NCI-H1092 (cell line): ENCODE results near the gene CHI3L1.

ENCODE experiments used
- DNase-seq: peaks from one replicate; lab custom pipeline; 2025; lab: John Stamatoyannopoulos, UW

CHI3L1 gene

DNA sequence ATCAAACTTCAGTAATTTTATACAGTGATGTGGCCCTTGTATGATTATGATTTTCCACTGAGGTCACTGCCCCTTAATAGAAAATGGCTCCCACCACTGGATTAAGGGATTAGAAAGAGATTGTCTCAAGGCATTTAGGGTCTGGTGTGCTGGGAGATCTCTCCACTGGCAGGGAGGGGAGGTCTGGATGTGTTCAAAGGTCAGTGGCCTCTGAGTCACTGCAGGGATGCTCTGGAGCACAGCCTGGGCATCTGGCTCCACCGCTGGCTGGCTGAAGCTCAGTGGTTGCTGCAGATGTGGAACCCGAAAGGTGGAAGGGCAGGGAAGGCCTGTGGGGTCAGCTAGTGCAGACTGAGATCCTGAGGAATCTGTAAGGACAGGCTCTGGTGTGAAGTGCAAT lies 18.3 kb upstream of the CHI3L1 start:
- no peak for DNase-seq

DNA sequence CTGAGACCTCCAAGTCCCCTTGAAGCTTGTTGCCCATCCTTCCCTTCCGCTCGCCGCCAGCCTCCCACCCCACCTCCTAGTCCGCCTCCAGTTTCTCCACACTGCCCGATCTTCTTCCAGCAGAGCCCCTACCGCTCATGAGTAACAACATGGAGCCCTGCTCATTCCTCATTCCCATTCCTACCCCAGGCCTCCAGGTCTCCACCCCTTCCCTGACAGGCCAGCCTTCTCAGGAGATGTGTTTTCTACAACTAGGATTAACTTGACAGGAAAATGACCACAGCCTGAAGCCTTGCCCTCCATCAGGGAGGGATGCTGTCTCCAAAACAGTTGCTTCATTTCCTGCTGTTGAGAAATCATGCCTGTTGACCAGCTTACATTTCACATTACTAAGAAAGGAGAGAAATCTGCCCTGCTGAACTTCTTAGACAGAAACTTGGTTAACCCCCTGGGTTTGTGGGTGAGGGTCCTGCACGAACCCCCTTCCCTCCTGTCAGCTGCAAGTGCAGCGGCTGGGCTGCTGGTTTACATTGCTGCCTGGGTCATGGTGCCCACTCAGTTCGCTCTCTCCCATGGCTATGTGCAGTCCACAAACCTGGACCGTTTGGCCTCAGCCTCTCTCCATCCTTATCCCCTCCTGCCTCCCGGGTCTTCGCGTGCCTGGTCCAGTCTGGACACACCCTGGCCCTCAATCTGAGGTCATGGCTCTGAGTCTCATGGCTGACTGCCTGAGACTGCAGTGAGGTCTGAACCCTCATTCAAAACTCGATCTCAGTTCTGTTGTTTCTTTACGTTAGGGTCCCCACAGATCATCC lies 16.1 kb upstream of the CHI3L1 start:
- DNase-seq, result no peak

DNA sequence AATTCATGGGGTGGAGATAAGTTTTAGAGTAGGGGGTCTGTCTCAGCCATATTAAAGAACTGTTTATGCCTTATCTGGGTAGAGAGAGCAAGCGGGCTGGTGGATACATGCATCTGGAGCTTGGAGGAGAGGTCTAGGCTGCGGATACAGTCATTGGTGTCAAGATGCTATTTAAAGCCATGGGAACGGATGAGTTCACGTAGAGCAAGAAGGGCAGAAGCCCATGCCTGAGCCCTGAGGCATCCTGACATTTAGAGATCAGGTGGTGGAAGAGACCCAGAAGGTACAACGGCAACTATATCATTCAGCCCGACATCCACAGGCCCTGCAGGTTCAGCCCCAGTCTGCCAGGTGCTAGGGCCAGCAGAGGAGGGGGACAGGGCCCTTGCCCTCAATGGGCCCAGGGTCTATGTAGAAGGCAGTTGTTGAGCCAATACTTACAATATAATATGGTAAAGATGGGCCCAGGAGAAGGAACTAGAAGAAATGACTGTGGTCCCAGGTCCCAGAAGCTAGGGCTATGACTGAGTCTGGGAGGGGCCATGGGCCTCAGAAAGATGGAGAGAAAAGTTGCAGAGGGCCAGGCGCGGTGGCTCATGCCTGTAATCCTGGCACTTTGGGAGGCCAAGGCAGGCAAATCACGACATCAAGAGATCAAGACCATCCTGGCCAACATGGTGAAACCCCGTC lies 15.2 kb upstream of the CHI3L1 start:
- DNase-seq, result no peak

DNA sequence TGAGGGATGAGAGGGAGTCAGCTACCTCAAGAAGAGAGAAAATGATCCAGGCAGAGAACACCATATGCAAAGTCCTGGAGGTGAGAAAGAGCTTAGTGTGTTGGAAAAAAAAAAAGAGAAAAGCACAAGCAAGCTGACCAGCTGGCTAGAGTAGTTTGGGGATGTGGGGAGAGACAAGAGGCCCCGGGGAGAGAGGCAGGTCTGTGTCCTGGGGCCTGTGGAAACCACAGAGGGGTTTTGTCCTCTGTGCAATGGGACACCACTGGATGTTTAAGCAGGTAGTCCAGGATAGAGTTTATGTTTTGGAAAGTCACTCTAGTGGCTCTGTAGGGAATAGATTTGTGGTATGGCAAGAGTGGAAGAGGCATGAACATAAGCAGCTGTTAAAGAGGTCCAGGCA lies 14.4 kb upstream of the CHI3L1 start:
- DNase-seq, result no peak

DNA sequence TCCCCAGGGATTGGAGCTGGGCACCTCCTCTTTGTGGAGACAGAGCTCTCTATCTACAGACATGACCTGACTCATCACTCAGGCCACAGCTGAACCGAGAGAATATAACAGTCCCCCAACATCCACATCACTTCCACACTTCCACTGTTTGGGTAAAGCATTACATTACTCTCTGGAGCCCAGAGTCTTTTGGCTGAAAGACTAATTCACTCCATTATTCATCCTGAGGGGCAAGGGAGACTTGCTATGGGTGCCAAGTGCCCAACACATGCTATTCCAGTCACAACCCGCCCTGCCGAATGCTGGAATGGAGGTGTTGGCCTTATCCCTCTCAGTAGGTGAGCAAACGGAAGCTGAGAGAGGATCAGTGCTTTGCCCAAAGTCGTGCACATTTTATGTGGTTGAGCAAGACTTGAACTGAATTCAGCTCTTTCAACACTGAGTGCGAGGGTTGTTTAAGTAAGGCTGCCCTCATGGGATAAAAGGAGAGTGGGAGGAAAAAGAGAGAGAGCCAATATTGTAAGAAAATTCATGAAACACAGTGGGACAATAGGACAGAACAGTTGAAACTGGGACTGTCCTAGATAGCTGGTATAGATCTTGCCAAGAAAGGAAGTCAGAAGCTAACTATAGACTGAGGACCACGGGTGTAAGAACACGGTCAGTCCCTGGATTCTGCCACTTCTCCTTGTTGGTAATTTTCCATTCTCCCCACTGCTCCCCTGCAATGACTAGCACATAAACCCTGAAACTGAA lies 13.5 kb upstream of the CHI3L1 start:
- no peak for DNase-seq

DNA sequence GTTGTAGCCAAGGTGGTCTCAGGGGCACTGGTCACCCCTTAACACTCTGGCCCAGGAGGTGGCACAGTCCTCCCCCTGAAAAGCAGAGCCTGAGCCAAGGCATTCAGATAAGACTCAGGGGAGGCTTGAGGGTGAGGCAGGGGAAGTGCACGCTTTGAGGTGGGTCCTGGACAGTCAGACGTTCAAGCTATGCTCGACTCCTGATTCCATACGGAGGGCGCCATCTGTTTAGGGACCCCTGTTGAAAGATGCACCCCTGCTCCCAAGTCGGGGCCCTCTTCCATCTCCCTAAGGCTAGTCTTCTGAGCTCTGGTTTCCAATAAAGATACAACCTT lies 12.9 kb upstream of the CHI3L1 start:
- no peak for DNase-seq

DNA sequence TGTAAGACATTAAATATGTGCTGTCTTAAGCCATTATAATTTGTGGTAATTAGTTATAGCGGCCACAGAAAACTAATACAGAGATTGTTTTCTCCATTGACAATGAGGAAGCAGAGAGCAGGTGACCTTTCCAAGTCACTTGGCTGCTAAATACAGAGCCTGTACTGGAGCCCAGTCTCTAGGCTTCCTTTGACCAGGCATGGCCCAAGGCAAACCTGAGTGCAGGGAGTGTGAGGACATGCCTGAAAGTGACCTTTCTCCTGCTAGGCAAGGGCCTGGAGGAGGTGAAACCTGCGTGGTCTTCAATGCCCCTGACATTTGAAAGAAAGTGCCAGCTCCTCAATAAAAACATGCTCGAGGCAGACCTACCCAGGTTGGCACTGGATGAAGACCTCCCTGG lies 12.5 kb upstream of the CHI3L1 start:
- no peak for DNase-seq

DNA sequence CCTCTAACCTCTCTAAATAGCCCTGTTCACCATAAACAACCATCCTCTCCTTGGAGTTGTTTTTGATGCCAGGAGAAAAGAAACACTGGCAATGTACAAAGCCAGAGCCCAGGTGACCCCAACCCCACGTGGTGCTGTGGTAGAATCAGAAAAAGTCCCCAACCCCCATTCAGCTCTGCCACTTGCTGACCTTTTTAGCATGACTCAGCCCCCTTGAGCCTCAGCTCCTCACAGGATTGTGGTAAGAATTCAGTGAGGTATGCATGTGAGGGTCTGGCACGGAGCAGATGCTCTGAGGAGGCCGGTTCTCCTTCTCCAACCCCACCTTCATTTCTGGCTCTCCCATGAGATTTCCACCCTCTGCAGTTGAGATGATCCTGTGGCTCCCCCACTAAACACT lies 11.1 kb upstream of the CHI3L1 start:
- DNase-seq, result no peak

DNA sequence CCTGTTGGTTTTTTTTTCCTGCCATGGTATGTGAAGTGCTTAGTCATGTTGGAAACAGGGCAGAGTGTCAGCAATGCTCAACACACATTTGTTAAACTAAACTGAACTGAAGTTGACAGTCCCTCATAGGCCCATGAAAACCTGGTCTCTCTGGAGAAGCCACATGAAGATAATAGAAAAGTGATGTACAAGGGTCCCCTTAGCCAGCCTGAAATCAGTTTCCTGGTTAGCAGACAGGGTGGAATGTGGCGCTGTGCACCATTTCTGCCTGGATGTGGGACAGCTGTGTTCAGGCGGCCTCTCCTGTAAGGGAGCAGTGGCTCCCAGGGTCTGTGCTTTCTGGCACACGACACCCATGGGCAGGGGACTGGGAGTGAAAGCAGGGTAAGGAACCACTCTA lies 9.9 kb upstream of the CHI3L1 start:
- DNase-seq, result no peak

DNA sequence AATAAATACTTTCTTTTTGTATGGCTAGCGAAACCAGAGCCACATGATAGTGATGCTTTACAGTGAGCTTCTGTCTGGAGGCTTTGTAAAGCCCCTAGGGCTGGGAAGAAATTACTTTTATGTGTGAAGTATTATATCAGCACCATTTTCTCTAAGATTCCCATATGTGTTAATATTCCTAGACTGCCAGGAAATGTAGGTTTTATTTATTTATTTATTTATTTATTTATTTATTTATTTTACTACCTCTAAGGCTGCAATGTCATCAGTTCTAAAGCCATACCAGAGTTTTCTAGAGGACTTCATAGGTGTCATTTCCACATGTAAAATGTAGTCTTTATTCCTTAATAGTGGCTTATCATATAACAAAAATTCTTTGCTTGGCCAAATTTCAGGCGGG lies 4.4 kb upstream of the CHI3L1 start:
- DNase-seq, result no peak

DNA sequence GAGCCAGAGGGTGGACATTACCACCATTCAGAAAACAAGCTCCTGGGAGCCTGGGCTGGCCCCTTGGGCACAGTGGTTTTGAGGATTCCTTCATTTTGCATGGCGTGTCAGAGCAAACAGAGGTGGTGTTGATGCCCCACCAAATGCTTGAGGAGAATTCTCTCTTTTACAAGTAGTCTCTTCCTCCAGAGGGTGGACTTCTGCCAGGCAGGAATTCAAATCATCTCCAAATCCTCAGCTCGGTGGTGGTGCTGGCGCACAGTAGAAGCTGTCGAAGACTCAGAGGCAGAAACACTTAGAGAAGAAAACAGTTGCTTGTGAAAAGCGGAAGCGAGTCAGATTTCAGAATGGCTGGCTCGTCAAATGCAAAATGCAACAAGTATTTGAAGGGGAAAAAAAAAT lies 3.4 kb upstream of the CHI3L1 start:
- DNase-seq, result no peak

DNA sequence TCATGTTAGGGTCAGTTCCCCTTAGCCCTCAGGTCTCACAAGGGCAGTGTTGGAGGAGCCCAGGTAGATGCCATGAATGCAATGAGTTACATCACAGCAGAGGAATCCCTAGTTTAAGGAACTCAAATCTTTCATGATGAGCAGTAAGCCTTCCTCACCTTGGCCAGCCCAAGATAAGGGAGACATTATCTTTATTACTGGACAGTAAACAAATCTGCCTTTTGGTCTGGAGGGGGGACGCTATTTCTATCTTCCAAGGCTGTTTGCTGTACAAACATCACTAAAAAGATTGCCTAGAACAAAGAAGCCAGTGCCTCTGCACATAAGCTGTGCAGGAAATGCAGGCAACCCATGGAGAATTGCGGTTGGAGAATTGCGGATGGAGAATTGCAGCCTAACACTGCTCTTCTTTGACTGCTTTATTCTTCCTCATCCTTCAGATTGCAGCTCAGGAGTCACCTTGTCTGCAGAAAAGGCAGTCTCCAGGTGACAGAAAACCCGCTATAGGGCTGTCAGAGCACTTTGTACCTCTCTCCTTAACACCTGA lies 2.3 kb upstream of the CHI3L1 start:
- no peak for DNase-seq

DNA sequence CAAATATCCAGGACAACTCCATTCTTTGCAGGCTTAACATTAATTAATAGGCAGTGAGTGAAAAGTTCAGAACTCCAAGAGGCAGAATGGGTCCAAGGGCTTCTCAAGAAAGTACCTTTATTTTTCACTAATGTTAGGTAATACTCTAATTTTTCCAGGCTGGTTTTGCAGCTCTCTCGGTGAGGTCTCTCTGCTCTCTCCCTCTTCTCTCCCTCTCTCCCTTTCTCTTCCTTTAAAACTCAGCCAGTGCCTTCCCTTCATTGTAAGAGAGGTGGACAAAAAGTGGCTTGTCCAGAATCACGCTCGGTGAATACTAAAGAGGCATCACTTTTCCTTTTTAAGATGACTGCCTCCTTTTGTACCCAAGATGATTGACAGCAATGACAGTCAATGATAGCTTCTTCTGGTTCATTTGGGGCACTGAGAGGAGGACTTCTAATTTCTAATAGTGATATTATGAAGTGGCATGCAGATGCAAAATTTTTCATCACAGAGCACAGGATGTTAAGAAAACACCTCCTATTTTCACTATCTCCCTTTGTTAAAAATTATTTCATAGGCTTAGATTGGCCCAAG lies 1.3 kb upstream of the CHI3L1 start:
- no peak for DNase-seq

DNA sequence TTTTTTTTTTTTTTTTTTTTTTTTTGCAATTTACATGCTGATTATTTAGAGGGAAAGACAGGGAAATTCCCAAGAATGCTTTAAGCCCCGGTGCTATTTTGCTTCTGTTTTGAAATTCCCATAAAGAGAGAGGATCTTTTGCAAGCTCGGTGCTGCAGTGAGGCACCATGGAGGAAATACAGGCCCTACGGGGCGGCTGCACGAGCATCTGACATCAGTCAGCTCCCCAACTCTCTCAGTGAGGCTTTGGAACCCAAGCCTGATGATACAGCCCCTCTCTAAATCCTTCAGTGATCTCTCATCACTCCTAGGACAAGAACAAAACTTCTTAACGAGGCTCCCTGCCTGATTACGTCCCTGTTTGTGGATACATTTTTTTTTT lies 791 bp upstream of the CHI3L1 start:
- no peak for DNase-seq

DNA sequence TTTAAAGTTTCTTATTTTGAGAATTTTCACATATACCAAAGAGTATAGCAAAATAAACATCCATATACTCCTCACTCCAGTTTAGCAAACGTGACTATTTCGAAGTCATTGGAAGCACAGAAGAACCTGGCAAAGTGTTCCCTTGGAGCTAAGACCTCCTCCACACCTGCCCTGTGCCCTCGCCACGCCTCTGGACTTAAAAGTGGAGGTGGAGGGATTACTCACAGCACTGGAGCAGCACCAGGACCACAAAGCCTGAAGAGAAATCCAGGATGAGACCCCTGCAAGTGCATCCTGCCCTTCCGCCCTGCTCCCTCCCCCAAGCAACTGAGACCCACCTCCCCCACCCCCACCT lies 436 bp downstream of the CHI3L1 start:
- no peak for DNase-seq

DNA sequence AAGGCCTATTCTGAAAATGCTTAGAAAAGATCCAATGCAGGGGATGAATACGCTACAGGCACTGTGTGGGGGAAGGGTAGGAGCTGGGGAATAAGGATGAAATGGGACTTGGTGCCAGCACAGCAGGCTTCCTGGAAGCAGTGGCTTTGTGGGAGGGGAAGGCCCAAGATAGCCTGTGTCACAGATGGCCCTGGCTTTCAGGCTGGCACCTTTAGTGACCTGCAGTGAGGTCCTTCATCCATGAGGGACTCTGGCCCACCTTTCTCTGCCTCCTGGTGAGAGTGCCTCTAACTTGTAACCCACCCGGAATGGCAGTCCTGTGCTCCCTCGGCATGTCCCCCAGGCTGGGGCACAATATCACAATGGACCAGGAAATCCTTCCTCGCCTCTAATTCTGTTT lies 919 bp downstream of the CHI3L1 start:
- DNase-seq, result no peak

DNA sequence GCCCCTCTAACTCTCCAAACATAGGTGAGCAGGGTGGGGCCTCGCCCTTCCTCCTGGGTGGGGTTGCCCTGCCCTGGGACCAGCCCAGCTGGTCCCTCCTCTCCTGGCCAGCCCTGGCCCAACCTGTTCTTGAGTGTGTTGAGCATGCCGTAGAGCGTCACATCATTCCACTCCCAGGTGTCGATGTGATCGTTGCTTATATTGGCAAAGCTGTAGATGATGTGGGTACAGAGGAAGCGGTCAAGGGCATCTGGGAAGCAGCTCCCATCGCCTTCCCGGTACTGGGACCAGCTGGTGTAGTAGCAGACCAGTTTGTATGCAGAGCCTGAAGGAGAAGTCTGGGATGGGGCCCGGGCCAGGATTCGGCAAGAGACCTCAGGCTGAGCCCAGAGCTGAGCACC lies 1.4 kb downstream of the CHI3L1 start:
- no peak for DNase-seq

DNA sequence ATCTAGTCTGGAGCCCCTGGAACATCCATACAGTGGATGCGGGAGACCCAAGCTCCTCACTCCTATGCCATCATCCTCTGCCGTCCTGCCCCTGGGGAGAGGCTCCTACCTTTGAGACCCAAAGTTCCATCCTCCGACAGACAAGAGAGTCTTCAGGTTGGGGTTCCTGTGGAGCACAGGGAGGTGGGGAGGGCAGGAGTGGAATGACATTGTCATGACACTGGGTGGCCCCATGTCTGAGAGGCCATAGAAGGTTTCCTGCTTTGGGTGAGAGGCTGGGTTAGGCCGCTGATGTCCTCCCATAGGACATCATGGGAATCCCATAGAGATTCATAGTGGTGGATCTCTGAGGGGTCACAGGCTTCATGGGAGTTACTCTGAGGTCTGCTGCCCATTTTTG lies 2.0 kb downstream of the CHI3L1 start:
- DNase-seq, result no peak

DNA sequence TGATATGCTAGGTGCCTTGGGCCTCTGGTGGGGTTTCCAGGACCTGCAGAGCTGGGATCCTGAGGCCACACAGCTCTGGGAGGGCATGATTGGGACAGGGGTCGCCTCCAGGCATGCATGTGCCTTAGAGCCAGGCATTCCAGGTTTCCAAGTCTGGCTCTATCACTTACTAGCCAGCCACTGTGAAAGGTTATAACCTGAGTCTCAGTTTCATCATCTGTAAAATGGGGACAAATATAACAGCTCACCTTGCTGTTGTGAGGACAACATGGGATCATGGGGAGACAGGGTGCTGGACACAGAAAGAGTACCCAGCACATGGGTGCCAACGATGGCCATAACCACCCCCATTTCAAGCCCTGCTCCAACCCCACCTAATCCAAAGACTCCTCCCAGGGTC lies 2.7 kb downstream of the CHI3L1 start:
- no peak for DNase-seq

DNA sequence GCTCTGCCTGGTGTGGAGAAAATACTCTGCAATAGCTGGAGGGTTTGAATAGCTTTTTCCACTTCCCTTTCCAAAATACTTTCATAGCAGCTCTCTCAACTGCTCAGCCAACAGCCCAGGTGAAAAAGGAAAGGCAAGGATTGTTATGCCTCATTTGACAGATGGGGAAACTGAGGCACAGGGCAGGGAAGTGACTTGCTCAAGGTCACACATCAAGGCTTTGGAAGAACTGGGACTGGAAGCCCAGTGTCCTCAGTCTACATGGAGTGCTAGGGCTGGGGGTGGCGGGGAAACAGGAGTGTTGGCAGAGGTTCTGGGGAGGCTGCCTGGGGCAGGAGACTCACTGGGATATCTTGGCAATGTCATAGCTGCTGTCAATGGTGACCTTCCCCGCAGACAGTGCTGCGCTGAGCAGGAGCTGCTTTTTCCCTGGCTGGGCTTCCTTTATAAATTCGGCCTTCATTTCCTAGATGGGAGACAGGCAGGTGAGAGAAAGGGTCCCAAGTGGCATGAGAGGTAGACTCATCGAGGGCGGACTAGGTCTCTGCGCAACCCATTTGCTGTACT lies 4.0 kb downstream of the CHI3L1 start:
- DNase-seq, result no peak

DNA sequence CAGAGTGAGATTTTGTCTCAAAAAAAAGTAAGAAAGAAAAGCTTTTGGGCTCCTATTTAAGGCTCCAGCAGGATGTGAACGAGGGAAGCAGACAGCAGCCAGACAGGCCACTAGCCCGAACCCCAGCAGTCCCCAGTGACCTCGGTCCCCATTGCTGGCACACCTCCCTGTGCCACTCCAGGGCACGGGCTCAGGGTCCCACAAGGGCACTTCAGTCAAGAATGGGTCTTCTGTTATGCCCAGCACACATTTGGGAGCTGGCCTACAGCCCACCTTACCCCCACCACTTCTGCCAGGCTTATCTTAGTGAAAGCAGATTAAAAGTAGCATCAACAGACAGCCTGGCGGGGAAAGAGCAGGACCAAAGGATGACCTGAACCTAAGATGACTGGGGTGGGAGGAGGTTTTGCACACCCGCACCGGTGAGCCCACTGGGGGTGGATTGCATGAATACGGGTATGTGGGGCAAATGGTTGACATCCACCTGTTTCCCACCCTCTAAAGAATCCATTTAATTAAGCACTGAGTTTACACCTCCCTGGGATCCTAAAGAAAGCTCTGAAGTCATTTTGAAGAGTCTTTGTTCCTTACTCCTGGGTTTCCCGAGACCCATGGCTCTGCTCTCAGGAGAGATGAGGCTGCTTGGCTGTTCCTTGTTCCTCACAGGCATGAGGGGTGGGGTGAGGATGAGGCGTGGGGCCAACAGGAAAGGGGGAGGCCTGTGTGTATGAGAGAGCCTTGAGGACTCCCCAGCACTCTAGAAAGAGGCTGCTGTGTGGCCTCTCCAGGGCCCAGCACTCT lies 4.7 kb downstream of the CHI3L1 start:
- no peak for DNase-seq
